Measurements from ENCODE around the gene TUBB.
A peak's percentile ranks its signal among the peaks of the same experiment; 100 is the strongest.

TUBB gene

DNA sequence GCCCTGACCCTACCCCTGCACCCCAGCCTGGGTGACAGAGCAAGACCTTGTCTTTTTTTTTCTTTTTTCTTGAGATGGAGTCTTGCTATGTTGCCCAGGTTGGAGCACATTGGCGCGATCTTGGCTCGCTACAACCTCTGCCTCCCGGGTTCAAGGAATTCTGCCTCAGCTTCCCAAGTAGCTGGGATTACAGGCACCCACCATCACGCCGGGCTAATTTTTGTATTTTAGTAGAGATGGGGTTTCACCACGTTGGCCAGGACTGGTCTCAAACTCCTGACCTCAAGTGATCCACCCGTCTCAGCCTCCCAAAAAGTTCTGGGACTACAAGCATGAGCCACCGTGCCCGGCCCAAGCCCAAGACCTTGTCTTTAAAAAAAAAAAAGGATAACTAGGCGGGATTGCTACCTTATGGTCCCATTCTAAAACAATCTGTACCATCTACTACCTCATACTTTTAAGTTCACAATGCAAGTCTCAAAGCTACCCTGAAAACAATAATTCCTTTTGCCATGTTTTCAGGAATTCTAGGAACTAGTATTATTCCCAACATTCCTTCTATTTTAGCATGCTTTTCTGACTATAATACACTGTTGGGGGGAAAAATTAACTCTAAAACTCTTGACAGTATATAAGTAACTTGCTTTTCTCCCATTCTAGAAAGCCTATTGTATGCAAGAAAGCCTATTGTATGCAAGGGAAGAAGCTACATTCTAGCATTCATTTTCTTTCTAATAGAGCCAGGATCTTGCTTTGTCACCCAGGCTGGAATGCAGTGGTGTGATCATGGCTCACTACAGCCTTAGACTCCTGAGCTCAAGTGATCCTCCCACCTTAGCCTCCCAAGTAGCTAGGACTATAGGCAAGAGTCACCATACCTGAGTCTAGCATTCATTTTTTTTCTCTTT is 6.6 kb downstream of the TUBB start:
- ATAC-seq: peak; percentile 4
- TF ChIP-seq CSRNP3 (CRISPR knock-in tag; IDR thresholded peaks at IDR 0.05): 0 out of 2 replicates have a peak, but pooled peaks have one; percentile 56
- peak; percentile 8; the same call in 1 of the 2 replicates for TF ChIP-seq ZC3H10 (CRISPR knock-in tag; IDR thresholded peaks at IDR 0.05)
- no peak for TF ChIP-seq TOX (CRISPR knock-in tag; IDR thresholded peaks at IDR 0.05; ENCODE audit: borderline replicate concordance)
- TF ChIP-seq CREB5 (CRISPR knock-in tag; IDR thresholded peaks at IDR 0.05; ENCODE audit: low read depth): peak; percentile 40; the same call in 1 of the 2 replicates

DNA sequence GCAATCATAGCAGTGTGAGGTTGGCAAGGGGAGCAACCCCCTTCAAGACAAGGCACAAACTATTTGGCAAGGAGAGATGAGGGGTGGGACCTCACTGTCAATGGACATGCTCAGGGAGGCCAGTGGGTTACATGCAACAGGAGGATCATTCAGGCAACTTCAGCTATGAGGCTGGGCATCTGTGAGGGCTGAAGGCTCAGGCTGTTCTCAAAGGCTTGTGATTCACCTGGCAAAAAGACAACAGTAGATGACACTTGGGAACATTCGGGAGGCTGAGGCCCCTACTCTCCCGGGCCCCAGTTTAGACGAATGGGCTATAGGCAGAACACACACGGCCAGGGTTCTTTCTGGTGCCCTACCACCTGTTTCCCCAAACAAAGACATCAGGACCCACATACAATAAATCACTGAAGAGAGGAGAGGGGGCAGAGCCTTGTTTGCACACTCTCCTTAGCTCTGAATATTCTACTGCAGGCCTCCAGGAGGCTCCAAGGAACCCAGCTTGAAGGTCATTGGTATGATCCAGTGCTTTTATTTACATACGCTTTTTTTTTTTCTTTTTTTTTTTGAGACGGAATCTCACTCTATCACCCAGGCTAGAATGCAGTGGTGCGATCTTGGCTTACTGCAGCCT is 7.9 kb downstream of the TUBB start:
- ATAC-seq: peak; percentile 46
- no peak for TF ChIP-seq SNAI2 (CRISPR knock-in tag; IDR thresholded peaks at IDR 0.05)
- no peak for TF ChIP-seq POU6F1 (CRISPR knock-in tag; IDR thresholded peaks at IDR 0.05; ENCODE audit: borderline replicate concordance, low read depth)
- no peak for TF ChIP-seq OSR1 (CRISPR knock-in tag; IDR thresholded peaks at IDR 0.05)
- TF ChIP-seq ZNF8 (CRISPR knock-in tag; IDR thresholded peaks at IDR 0.05): no peak
- TF ChIP-seq TCF4 (CRISPR knock-in tag; IDR thresholded peaks at IDR 0.05; ENCODE audit: borderline replicate concordance): no peak
- no peak for TF ChIP-seq ARNTL (CRISPR knock-in tag; IDR thresholded peaks at IDR 0.05; ENCODE audit: borderline replicate concordance, low read depth)
- no peak for TF ChIP-seq PPARA (CRISPR knock-in tag; IDR thresholded peaks at IDR 0.05; ENCODE audit: borderline replicate concordance)
- TF ChIP-seq GLIS3 (CRISPR knock-in tag; IDR thresholded peaks at IDR 0.05): no peak
- TF ChIP-seq BACH2 (CRISPR knock-in tag; IDR thresholded peaks at IDR 0.05; ENCODE audit: borderline replicate concordance): no peak
- TF ChIP-seq ISL1 (CRISPR knock-in tag; IDR thresholded peaks at IDR 0.05): no peak
- no peak for TF ChIP-seq ZFP30 (CRISPR knock-in tag; IDR thresholded peaks at IDR 0.05)
- TF ChIP-seq ZNF70 (CRISPR knock-in tag; IDR thresholded peaks at IDR 0.05): no peak
- TF ChIP-seq ZC3H10 (CRISPR knock-in tag; IDR thresholded peaks at IDR 0.05): no peak
- TF ChIP-seq ESRRG (CRISPR knock-in tag; IDR thresholded peaks at IDR 0.05): no peak
- no peak for TF ChIP-seq CSRNP3 (CRISPR knock-in tag; IDR thresholded peaks at IDR 0.05)
- TF ChIP-seq RARB (CRISPR knock-in tag; IDR thresholded peaks at IDR 0.05): no peak
- no peak for TF ChIP-seq TOX (CRISPR knock-in tag; IDR thresholded peaks at IDR 0.05; ENCODE audit: borderline replicate concordance)
- no peak for TF ChIP-seq CSDC2 (CRISPR knock-in tag; IDR thresholded peaks at IDR 0.05)
- TF ChIP-seq ZFP3 (CRISPR knock-in tag; IDR thresholded peaks at IDR 0.05): no peak
- no peak for TF ChIP-seq ZNF565 (CRISPR knock-in tag; conservative IDR thresholded peaks at IDR 0.05; ENCODE audit: low read depth)

DNA sequence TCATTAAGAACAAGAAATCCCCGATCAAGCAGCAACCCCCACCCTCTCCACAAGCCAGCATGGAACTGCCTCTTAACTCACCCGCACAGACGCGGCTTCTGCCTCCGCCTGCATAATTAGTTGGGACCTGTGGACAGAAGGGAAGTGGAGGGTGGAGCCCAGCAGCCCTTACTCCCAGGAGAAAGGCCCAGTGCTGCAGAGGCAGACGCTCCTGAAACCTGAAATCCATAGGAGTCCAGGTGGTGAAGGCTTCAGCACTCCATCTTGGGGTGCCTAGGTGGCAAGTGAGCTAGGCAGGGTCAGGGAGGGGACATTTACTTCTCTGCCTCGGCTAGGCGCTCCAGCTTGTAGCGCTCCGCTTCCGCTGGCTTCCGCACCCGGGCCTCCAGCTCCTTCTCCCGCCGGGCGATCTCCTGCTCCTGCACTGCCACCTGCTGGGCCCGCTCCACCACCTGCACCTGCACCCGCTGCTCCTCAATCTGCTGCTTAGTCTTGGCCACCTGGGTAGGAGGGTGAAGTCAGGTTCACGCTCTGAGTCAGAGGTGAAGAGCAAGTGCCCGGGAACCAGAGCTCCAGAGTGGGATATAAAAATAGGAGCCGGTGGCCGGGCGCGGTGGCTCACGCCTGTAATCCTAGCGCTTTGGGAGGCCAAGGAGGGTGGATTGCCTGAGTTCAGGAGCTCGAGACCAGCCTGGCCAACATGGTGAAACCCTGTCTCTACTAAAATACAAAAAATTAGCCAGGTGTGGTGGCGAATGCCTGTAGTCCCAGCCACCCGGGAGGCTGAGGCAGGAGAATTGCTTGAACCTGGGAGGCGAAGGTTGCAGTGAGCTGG is 10.7 kb downstream of the TUBB start:
- TF ChIP-seq ZFP3 (CRISPR knock-in tag; IDR thresholded peaks at IDR 0.05): 0 out of 2 replicates have a peak, but pooled peaks have one; percentile 10
- TF ChIP-seq ZFP30 (CRISPR knock-in tag; IDR thresholded peaks at IDR 0.05): no peak
- TF ChIP-seq ZNF8 (CRISPR knock-in tag; IDR thresholded peaks at IDR 0.05): no peak
- TF ChIP-seq, protein P1, sequence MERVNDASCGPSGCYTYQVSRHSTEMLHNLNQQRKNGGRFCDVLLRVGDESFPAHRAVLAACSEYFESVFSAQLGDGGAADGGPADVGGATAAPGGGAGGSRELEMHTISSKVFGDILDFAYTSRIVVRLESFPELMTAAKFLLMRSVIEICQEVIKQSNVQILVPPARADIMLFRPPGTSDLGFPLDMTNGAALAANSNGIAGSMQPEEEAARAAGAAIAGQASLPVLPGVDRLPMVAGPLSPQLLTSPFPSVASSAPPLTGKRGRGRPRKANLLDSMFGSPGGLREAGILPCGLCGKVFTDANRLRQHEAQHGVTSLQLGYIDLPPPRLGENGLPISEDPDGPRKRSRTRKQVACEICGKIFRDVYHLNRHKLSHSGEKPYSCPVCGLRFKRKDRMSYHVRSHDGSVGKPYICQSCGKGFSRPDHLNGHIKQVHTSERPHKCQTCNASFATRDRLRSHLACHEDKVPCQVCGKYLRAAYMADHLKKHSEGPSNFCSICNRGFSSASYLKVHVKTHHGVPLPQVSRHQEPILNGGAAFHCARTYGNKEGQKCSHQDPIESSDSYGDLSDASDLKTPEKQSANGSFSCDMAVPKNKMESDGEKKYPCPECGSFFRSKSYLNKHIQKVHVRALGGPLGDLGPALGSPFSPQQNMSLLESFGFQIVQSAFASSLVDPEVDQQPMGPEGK (CRISPR knock-in tag; IDR thresholded peaks at IDR 0.05; ENCODE audit: borderline replicate concordance): no peak
- no peak for TF ChIP-seq ZNF70 (CRISPR knock-in tag; IDR thresholded peaks at IDR 0.05)
- ATAC-seq: peak; percentile 1; the same call in 1 of the 3 replicates
